Astrocyte of the cerebellum (primary cell): Measurements from ENCODE around the gene INPP4A.

Experiments used
- DNase-seq: peaks from one replicate; pipeline ENCODE4 v3.0.0-alpha.2; 2011; ENCODE audit warnings: low read depth
- H3K4me3 ChIP-seq: 2 replicates; pipeline ENCODE4 v1.5.1; 2011; ENCODE audit warnings: mild to moderate bottlenecking, low read depth, low read length, moderate library complexity
- in situ Hi-C: cut with HindIII; loops from 2 replicates; pipeline ENCODE4 v1.10.0; 2017; ENCODE audit warnings: low sequenced_read_pairs
- TF ChIP-seq, protein P1 (sequence below): IDR thresholded peaks from 2 replicates; pipeline ENCODE4 v1.5.1; 2012; ENCODE audit warnings: low read length, low read depth, moderate library complexity, mild to moderate bottlenecking; ENCODE audit errors: missing control alignments

INPP4A gene

DNA sequence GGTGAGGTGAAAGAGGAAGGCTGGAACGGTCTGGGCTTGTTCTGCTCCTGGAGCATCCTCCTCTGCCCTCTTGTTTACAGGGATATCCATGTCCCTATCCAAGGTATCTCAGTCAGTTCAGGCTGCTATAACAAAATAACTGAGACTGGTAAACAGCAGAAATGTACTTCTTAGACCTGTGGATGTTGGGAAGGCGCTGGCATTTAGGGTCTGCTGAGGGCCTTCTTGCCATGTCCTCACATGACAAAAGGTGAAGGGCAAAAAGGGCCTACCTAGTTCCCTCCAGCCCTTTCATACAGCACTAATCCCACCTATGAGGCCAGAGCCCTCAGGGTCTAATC lies 65.6 kb downstream of the INPP4A start:
- TF ChIP-seq, protein P1, sequence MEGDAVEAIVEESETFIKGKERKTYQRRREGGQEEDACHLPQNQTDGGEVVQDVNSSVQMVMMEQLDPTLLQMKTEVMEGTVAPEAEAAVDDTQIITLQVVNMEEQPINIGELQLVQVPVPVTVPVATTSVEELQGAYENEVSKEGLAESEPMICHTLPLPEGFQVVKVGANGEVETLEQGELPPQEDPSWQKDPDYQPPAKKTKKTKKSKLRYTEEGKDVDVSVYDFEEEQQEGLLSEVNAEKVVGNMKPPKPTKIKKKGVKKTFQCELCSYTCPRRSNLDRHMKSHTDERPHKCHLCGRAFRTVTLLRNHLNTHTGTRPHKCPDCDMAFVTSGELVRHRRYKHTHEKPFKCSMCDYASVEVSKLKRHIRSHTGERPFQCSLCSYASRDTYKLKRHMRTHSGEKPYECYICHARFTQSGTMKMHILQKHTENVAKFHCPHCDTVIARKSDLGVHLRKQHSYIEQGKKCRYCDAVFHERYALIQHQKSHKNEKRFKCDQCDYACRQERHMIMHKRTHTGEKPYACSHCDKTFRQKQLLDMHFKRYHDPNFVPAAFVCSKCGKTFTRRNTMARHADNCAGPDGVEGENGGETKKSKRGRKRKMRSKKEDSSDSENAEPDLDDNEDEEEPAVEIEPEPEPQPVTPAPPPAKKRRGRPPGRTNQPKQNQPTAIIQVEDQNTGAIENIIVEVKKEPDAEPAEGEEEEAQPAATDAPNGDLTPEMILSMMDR, result no peak
- DNase-seq, result no peak
- no peak overlapping the region for H3K4me3 ChIP-seq
- in situ Hi-C loops, result no loop called here

DNA sequence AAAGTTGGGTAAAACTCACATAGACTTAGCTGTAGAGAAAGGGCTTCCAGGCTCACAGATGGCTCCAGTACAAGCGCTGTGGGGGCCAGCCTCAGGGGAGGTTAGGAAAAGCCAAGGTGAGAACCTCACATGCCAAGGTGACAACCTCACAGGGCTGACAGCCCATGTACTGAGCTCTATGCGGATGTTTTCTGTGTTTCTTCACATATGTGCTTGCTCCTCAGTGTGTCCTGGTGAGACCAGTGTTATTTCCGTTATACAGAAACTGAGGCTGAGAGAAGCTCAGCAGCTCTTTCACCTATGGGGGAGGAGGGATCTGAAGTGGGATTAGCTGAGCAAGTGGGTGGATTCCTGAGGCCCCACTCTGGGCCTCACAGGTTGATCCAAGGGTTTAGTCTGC lies 67.3 kb downstream of the INPP4A start:
- H3K4me3 ChIP-seq, result no peak overlapping the region
- DNase-seq, result no peak
- TF ChIP-seq, protein P1, result no peak
- in situ Hi-C loops, result no loop called here

DNA sequence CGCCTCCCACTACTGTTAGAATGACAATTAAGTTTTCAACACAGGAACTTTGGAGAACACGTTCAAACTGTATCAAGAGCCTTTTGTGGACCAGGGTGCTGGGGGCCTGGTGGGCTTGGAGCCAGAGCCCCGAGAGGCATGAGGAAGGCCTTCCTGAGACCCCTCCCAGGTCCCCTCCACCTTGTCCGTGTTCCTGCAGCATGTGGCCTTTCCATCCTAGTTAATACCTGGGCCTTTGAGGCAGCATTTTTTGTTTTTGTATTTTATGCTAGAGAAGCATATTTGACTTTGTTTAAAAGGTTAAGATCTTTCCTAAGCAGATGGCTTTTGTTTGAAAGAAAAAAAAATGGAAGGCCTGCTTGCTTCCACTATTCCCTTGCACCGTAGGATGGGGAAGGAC lies 68.0 kb downstream of the INPP4A start:
- in situ Hi-C loops, result no loop called here
- DNase-seq, result no peak
- TF ChIP-seq, protein P1, result no peak
- no peak overlapping the region for H3K4me3 ChIP-seq

DNA sequence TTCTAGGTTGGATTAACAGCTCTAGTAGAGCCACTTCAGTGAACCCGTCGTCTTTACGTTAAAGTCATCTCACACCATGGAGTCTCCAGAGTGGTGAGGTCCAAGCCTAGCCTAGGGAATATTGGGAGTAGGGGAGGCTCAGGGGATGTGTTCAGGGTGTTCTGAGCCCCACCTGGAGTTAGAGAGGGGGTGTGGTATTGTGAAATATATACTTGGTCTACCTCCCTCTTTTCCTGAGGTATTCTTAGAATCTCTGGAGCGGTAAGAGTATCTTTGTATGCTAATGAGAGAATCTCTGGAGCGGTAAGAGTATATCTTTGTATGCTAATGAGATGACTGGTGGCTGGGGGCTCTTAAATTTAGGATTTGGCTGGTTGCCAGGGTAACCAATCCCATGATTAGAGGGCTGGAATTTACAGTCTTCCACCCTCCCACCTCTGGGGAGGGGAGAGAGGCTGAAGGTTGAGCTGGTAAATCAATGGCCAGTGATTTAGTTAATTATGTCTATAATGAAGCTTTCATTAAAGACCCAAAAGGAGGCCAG lies 69.5 kb downstream of the INPP4A start:
- in situ Hi-C loops, result no loop called here
- TF ChIP-seq, protein P1, result no peak
- no peak for DNase-seq
- H3K4me3 ChIP-seq, result no peak overlapping the region

DNA sequence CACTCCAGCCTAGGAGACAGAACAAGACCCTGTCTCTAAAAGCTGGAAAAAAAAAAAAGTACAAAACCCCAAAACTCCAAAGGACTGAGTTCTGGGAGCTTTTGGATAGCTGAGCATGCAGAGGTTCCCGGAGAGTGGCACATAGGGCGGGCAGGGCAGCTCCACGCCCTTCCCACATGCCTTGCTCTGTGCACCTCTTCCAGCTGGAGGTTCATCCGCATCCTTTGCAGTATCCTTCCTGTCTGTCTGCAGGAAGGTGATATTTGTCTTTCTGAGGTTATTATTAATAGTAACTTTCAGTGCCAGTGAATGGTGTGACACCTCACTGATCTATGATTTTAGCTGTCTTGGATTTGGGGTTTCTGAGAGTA lies 70.2 kb downstream of the INPP4A start:
- H3K4me3 ChIP-seq, result no peak overlapping the region
- in situ Hi-C loops, result no loop called here
- DNase-seq, result no peak
- TF ChIP-seq, protein P1, result no peak

DNA sequence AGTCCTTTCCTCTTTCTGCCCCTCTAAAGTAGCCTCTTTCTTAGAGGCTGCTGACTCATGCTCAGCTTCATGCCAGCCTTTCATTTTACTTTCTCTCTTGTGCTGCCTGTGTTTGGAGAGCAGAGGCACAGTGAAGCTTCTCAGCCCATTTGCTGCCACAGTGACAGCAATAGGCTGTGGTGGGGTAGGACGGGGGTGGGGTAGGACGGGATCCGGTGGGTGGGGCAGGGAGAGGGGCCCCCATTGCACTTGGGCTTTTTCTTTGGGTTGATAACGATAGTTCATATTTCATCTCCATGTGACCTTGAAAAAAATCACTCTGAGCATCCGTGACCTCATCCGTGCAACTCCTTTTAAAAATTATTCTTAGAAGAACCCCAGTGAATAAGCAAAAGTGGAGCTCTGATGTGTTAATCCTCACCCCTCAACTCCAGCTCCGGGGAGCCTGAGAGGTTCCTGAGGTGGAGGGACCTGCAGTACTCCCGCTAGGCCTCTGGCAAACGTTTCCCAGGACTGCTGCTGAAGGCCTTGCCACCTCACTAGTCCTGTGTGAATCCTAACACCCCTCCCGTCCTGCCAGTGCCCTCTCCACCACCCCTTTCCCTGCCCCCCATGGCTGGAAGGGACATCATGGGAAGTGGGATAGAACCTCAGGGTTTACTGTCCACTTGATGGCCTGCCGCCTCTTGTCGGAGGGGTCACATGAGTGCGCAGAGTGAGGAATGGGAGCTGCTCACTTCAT lies 70.8 kb downstream of the INPP4A start:
- TF ChIP-seq, protein P1, result no peak
- in situ Hi-C loops, result no loop called here
- H3K4me3 ChIP-seq, result no peak overlapping the region
- DNase-seq, result no peak
